HG03025 (cell line): ENCODE measurements around the gene LIN54.
"Not testable (repeated sequence)": the region's sequence is repeated elsewhere in the genome, so short reads cannot be mapped to it uniquely, and the experiment has no call there.

ENCODE experiments used
- ATAC-seq: cut with Tn5 transposase; IDR thresholded peaks from one replicate; pipeline ENCODE4 v1.9.1; 2021; ENCODE audit warnings: mild to moderate bottlenecking, moderate library complexity; ENCODE audit not compliant: unreplicated experiment, low FRiP score

The LIN54 gene

DNA sequence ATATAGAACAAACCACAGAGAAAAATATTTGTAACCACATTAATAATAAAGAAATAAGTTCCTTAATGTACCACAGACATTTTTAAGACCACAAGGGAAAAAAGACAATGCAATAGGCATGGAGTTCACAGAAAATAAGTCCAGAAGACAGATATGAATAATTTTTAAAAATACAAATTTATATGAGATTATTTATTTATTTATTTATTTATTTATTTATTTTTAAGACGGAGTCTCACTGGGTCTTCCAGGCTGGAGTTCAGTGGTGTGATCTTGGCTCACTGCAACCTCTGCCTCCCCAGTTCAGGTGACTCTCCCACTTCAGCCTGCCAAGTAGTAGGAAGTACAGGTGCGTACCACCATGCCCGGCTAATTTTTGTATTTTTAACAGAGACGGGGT, 56.4 kb downstream of the LIN54 start:
- ATAC-seq, result no peak

- ATAC-seq, result no peak
Measured at GRCh38 chr4:82951196-82951595, 59.4 kb downstream of the LIN54 start.

- no peak for ATAC-seq
Measured at GRCh38 chr4:82948647-82949204, 61.9 kb downstream of the LIN54 start.

DNA sequence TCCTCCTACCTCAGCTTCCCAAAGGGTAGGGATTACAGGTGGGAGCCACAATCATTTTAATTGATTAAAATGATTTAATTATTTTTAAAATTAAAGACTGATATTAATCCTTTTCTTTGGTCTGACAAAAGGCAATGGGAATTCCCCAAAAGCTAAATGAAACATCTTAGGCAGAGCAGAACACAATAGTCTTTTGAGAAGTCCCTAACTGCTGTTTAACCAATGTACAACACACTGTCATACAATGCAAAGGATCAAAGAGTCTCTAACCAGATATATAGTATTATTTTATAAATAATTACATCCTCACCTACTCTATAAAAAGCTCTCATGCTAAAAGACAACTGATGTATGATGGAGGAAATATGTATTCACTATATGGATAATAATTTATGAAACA, 63.1 kb downstream of the LIN54 start:
- ATAC-seq, result no peak

- no peak for ATAC-seq
Measured at GRCh38 chr4:82939414-82939813, 71.2 kb downstream of the LIN54 start.

DNA sequence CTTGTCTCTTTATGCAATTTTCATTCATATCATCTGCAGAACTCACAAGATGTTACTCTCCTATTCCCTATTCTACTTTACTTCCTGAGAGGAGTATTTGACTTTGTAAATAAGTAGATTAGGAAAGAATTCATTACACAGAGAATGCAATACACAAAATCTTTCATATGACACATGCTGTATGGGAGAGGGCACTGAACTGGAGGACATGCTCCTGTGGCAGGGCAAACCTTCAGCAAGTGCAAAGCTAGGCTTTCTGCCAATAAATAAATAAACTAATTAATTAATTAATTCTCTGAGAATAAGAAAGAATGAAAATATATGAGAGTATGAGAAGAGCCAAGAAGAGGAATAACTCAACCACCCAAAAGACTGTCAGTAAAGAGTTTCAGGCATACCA, 76.2 kb downstream of the LIN54 start:
- no peak for ATAC-seq

GRCh38 chr4:82930848-82931755, 79.5 kb downstream of the LIN54 start:
- no peak for ATAC-seq

- no peak for ATAC-seq
Measured at GRCh38 chr4:82921795-82922194, 88.8 kb downstream of the LIN54 start.

- no peak for ATAC-seq
Measured at GRCh38 chr4:82919386-82919785, 91.2 kb downstream of the LIN54 start.

GRCh38 chr4:82918091-82918490, 92.5 kb downstream of the LIN54 start:
- ATAC-seq, result no peak

- ATAC-seq, result not testable (repeated sequence)
Measured at GRCh38 chr4:82913968-82914367, 96.7 kb downstream of the LIN54 start.

GRCh38 chr4:82913305-82913704, 97.3 kb downstream of the LIN54 start:
- ATAC-seq, result no peak

DNA sequence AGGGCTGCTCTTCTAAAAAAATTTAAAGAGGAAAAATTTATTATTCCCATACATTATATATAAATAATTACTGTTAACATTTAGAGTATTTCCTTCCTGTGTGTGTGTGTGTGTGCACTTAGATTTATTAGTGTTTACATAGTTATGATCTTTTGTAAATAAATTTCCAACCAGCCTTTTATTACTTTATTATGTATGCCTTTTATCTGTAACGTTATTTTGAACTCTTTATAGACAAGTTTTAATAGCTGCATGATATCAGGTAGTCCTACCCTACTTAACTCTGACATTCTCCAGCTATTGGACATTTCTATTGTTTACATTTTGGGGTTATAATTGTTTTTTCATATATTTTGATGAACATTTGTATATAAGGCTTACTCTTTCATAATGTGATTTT, 101.3 kb downstream of the LIN54 start:
- no peak for ATAC-seq

DNA sequence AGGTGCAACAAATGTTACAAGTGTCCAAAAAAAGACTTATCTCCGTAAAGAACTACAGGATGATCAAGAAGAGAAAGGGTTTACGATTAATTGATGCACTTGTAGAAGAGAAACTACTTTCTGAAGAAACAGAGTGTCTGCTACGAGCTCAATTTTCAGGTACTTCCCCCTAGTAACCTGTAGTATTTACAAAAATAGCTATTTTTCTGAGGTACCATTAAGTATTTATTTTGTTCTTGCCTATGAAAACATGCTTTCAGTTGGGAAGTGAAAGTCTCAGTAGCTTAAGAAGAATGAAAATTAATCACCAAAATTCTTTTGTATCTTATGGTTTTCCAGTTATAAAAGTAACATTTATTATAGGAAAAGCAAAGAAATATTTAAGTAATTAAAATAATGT, 104.2 kb downstream of the LIN54 start:
- ATAC-seq, result no peak

DNA sequence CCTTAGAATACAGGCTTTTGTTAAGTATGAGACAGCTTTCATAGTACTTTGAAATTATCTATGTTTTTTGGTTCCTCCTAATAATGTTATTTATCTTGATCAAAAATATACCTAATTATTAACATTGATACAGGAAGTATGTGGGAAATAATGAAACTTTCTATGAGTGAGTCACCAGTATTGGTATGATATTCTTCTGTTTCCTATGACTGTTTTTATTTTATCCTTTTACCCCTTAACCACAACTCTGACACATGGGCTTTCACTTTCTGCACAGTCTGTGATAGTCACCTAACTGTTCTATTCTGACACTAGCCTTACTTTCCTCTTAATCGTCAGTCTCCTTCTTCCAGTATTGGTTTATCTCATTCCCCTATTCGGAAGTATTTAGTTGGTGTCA, 105.4 kb downstream of the LIN54 start:
- ATAC-seq, result no peak

DNA sequence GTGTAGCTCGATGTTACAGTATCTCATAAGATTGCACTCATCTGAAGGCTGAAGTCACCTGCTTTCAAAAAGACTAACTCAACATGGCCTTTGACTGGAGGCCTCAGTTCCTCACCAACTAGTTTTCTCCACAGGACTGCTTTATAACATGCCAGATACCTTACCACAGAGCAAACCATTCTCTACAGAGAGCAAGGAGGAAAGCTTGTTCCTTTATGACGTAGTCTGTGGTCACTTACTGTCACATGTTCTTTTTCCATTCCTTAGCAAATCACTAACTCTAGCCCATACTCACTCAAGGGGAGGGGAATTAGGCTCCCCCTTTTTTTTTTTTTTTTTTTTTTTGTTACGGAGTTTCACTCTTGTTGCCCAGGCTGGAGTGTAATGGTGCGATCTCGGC, 106.9 kb downstream of the LIN54 start:
- ATAC-seq, result no peak

DNA sequence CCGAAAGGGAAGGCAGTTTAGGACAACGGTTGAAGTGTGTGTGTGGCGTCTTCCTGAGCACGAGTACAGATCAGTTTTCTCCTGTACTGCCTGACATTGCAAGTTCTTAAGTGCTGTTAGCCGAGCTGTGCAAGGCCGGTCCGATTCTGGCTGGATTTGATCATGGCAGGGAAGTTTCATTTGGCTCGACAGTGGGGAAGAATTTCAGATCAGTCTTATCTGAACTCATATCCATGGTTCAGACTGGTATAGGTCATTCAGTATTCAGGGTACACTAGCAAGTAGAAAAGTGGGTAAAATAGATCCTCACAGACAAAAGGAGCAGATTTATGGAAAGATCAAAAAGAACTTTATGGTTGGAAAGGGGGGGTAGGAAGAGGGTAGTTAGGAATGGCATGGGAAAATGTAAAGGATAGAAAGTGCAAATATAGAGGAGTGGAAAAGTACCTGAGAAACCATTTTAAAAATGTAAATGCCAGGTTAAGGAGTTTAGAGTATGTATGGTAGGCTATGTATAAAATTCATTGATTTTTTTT, 109.4 kb downstream of the LIN54 start:
- no peak for ATAC-seq

GRCh38 chr4:82900411-82901182, 110.0 kb downstream of the LIN54 start, which contains the start of gene THAP9:
Gene THAP9 (plus strand): TSS chr4:82900735. CDS start chr4:82900803, 68 bp downstream.
- peak; percentile 89 for ATAC-seq

DNA sequence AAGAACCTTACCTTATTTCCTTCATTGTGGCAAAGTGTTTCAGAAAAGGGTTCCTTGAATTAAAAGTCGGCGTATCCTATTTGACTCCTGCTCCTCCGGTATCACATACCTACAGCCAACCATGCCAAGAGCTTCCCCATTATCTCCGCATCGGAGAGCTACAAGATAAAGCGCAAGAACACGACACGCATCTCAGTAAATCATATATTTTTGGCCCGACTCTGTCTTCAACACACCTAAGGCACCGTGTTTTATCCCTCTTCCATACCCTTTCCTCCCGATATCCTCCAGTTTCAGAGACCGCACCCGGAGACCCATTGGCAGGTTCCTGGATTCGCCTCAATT, 110.6 kb downstream of the LIN54 start:
- peak; percentile 3 for ATAC-seq

DNA sequence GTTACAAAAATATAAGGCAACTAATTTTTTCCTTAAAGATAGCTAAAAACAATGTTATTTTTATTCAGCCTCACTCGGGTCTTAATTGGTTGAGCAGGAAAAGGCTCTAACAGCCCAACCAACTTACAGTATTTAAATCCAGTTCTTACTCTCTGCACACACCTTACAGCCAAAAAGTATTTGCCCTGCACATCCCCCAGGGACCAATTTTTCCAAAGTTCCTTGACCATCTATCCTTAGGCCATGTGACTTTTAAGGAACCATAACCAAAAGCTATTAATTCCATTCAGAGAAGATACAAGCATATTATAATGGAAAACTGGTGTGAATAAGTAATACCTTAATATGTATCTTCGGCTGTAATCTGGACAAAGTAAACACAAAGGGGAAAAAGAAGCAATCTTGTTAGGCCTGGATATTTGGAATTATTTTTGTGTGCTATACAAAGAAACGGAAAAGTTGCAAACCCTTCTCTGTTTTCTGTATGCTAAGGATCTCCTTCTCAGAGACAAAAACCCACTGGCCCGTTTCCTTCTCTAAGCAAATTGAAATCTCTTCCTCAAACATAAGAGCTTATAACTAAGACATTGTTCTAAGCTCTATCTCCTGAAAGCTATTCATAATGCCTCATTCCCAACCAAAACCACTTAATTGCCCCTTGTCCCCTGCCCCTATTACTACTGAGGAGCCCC, 111.1 kb downstream of the LIN54 start:
- ATAC-seq, result no peak
